ENCODE results near the gene NPPB.

The NPPB gene

GRCh38 chr1:11831945-11832725 is 26.6 kb downstream of the NPPB start:
- no peak for DNase-seq (ENCODE audit: low spot score)

- DNase-seq (ENCODE audit: low spot score), result no peak
Observed at GRCh38 chr1:11828511-11828910, 30.2 kb downstream of the NPPB start.

- no peak for DNase-seq (ENCODE audit: low spot score)
Observed at GRCh38 chr1:11826946-11827345, 31.8 kb downstream of the NPPB start.

- no peak for DNase-seq (ENCODE audit: low spot score)
Observed at GRCh38 chr1:11825131-11825530, 33.6 kb downstream of the NPPB start.

- DNase-seq (ENCODE audit: low spot score), result no peak
Observed at GRCh38 chr1:11823366-11824137, 35.2 kb downstream of the NPPB start.

GRCh38 chr1:11822091-11822490 is 36.7 kb downstream of the NPPB start:
- no peak for DNase-seq (ENCODE audit: low spot score)

- DNase-seq (ENCODE audit: low spot score), result no peak
Observed at GRCh38 chr1:11817192-11817591, 41.6 kb downstream of the NPPB start.

GRCh38 chr1:11813021-11813420 is 45.7 kb downstream of the NPPB start:
- no peak for DNase-seq (ENCODE audit: low spot score)

Data from activated CD4-positive, alpha-beta T cell treated with anti-CD3 and anti-CD28 coated beads, Interleukin-2, Interleukin-4, amounts not matched to agents 100 ng/mL and 50 ng/mL, durations not matched to agents 16 hours and 8 hours (primary cell).